ENCODE results near the gene LRRTM4.
"Not testable (repeated sequence)": the region's sequence is repeated elsewhere in the genome, so short reads cannot be mapped to it uniquely, and the experiment has no call there.

LRRTM4 gene

GRCh38 chr2:77045456-77045855, 476.7 kb downstream of the LRRTM4 start:
- DNase-seq = not testable (repeated sequence)

- DNase-seq = no peak
Measured at GRCh38 chr2:77034445-77034844, 487.7 kb downstream of the LRRTM4 start.

GRCh38 chr2:77029237-77029636, 492.9 kb downstream of the LRRTM4 start:
- DNase-seq = not testable (repeated sequence)

- no peak for DNase-seq
Measured at GRCh38 chr2:77028032-77028600, 494.1 kb downstream of the LRRTM4 start.

GRCh38 chr2:77025714-77026113, 496.5 kb downstream of the LRRTM4 start:
- DNase-seq = no peak

GRCh38 chr2:77021161-77021560, 501.0 kb downstream of the LRRTM4 start:
- DNase-seq = no peak

- DNase-seq = no peak
Measured at GRCh38 chr2:77018219-77018618, 504.0 kb downstream of the LRRTM4 start.

- DNase-seq = no peak
Measured at GRCh38 chr2:77017355-77017745, 504.8 kb downstream of the LRRTM4 start.

- DNase-seq = no peak
Measured at GRCh38 chr2:77016443-77017354, 505.5 kb downstream of the LRRTM4 start.

GRCh38 chr2:77013953-77014352, 508.2 kb downstream of the LRRTM4 start:
- DNase-seq = no peak

GRCh38 chr2:77013457-77013856, 508.7 kb downstream of the LRRTM4 start:
- no peak for DNase-seq

GRCh38 chr2:77009307-77009706, 512.9 kb downstream of the LRRTM4 start:
- DNase-seq = no peak

GRCh38 chr2:77008853-77009252, 513.3 kb downstream of the LRRTM4 start:
- DNase-seq = no peak

- DNase-seq = no peak
Measured at GRCh38 chr2:77007686-77008085, 514.5 kb downstream of the LRRTM4 start.

- DNase-seq = no peak
Measured at GRCh38 chr2:77005522-77005921, 516.7 kb downstream of the LRRTM4 start.

- no peak for DNase-seq
Measured at GRCh38 chr2:77001895-77002294, 520.3 kb downstream of the LRRTM4 start.

GRCh38 chr2:76998704-76999103, 523.5 kb downstream of the LRRTM4 start:
- DNase-seq = no peak

- DNase-seq = no peak
Measured at GRCh38 chr2:76998152-76998551, 524.0 kb downstream of the LRRTM4 start.

GRCh38 chr2:76997296-76997695, 524.9 kb downstream of the LRRTM4 start:
- DNase-seq = no peak

GRCh38 chr2:76985387-76986136, 536.6 kb downstream of the LRRTM4 start:
- no peak for DNase-seq

GRCh38 chr2:76984359-76984758, 537.8 kb downstream of the LRRTM4 start:
- no peak for DNase-seq

GRCh38 chr2:76980067-76980787, 541.9 kb downstream of the LRRTM4 start:
- no peak for DNase-seq

Data from stimulated activated CD4-positive, alpha-beta T cell treated with anti-CD3 and anti-CD28 coated beads, Interleukin-15, amount 100 ng/mL, for 24 hours (primary cell).